ENCODE results near the gene KCNQ4. TPM values are rescaled to one million over a fixed set of nuclear protein-coding genes. Genes with fewer than 3 reads are reported as not detected.
A peak's percentile ranks its signal among the peaks of the same experiment; 100 is the strongest.

Gene KCNQ4
- total RNA-seq, 1 donor from 2014 or later = 0.85 TPM

- no peak overlapping the region for H3K4me3 Mint-ChIP-seq
- no peak for DNase-seq (ENCODE audit: extremely low spot score, unreplicated experiment)
- no peak overlapping the region for H3K27ac Mint-ChIP-seq
- H3K4me1 Mint-ChIP-seq (ENCODE audit: unreplicated experiment) = no peaks in the 10 kb centered on the region
- peaks cover 42% of the 10 kb centered on the region for H3K27me3 Mint-ChIP-seq
- TF ChIP-seq, protein P1, sequence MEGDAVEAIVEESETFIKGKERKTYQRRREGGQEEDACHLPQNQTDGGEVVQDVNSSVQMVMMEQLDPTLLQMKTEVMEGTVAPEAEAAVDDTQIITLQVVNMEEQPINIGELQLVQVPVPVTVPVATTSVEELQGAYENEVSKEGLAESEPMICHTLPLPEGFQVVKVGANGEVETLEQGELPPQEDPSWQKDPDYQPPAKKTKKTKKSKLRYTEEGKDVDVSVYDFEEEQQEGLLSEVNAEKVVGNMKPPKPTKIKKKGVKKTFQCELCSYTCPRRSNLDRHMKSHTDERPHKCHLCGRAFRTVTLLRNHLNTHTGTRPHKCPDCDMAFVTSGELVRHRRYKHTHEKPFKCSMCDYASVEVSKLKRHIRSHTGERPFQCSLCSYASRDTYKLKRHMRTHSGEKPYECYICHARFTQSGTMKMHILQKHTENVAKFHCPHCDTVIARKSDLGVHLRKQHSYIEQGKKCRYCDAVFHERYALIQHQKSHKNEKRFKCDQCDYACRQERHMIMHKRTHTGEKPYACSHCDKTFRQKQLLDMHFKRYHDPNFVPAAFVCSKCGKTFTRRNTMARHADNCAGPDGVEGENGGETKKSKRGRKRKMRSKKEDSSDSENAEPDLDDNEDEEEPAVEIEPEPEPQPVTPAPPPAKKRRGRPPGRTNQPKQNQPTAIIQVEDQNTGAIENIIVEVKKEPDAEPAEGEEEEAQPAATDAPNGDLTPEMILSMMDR (conservative IDR thresholded peaks at IDR 0.05) = no peak
- H3K36me3 Mint-ChIP-seq = no peaks in the 10 kb centered on the region
- no peaks in the 10 kb centered on the region for H3K9me3 Mint-ChIP-seq
Measured at GRCh38 chr1:40815420-40815819, 31.8 kb downstream of the KCNQ4 start.

GRCh38 chr1:40817791-40818263, 34.2 kb downstream of the KCNQ4 start:
- DNase-seq (ENCODE audit: extremely low spot score, unreplicated experiment) = no peak
- Mint-ChIP-seq H3K4me3 (peak overlapping the region; percentile 70), H3K36me3 (no peaks in the 10 kb centered on the region), H3K27me3 (peaks cover 37% of the 10 kb centered on the region), H3K9me3 (no peaks in the 10 kb centered on the region), H3K4me1 (ENCODE audit: unreplicated experiment) (no peaks in the 10 kb centered on the region), H3K27ac (no peak overlapping the region)
- TF ChIP-seq, protein P1 (conservative IDR thresholded peaks at IDR 0.05) = no peak

- peaks cover 31% of the 10 kb centered on the region for H3K27me3 Mint-ChIP-seq
- no peak for DNase-seq (ENCODE audit: extremely low spot score, unreplicated experiment)
- H3K4me1 Mint-ChIP-seq (ENCODE audit: unreplicated experiment) = no peaks in the 10 kb centered on the region
Measured at GRCh38 chr1:40818264-40818961, 34.8 kb downstream of the KCNQ4 start.

DNA sequence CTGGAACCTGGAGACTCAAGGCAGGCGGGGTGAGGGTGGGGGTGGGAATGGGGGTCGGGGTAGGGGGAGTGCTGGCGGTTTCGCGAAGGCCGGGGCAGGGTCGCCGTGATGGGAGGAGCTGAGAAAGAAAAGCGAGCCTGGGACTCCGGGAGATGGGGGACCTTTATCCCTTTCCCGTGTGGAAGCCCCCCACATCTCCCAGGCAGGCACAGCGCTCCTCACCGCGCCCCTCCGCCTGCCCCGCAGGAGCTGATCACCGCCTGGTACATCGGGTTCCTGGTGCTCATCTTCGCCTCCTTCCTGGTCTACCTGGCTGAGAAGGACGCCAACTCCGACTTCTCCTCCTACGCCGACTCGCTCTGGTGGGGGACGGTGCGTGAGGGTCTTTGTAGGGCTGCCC, 35.5 kb downstream of the KCNQ4 start:
- H3K4me1 Mint-ChIP-seq (ENCODE audit: unreplicated experiment) = no peaks in the 10 kb centered on the region
- H3K4me3 Mint-ChIP-seq = peak overlapping the region; percentile 52
- DNase-seq (ENCODE audit: extremely low spot score, unreplicated experiment) = no peak
- H3K9me3 Mint-ChIP-seq = no peaks in the 10 kb centered on the region
- H3K27me3 Mint-ChIP-seq = peaks cover 31% of the 10 kb centered on the region
- H3K27ac Mint-ChIP-seq = no peak overlapping the region
- TF ChIP-seq, protein P1 (conservative IDR thresholded peaks at IDR 0.05) = no peak
- H3K36me3 Mint-ChIP-seq = no peaks in the 10 kb centered on the region

More at GRCh38 chr1:40818264-40818961, 34.8 kb downstream of the KCNQ4 start:
- Mint-ChIP-seq H3K9me3 (no peaks in the 10 kb centered on the region), H3K36me3 (no peaks in the 10 kb centered on the region), H3K27ac (no peak overlapping the region), H3K4me3 (peak overlapping the region; percentile 70)
- TF ChIP-seq, protein P1 (conservative IDR thresholded peaks at IDR 0.05) = no peak

GRCh38 chr1:40820251-40820797, 36.7 kb downstream of the KCNQ4 start:
- Mint-ChIP-seq H3K4me1 (ENCODE audit: unreplicated experiment) (peaks cover 12% of the 10 kb centered on the region), H3K36me3 (no peaks in the 10 kb centered on the region), H3K27ac (no peak overlapping the region), H3K4me3 (no peak overlapping the region), H3K27me3 (peaks cover 34% of the 10 kb centered on the region), H3K9me3 (no peaks in the 10 kb centered on the region)
- TF ChIP-seq, protein P1 (conservative IDR thresholded peaks at IDR 0.05) = no peak
- no peak for DNase-seq (ENCODE audit: extremely low spot score, unreplicated experiment)
